ENCODE measurements around the gene PRKN.

DNA sequence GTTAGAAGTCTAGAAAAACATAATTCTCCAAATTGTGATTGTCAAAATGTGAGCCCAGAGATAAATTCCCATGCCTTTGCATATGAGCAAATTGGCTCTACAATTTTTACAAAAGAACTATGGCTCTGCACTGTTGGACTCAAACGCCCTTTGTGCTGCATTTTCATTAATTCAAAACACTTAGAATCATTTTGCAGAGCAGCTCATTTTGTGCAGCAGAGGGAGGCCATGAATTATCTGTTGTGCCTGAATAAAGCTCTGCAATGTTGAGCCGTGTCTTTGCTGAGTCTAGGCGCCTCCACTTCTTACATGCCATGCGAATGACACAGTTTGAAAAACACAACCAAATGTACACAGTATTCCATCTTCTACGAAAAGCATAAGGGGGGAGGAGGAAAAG, 230.2 kb downstream of the PRKN start:
- TF ChIP-seq CTCF (IDR thresholded peaks at IDR 0.05; ENCODE audit: low read depth, low read length) (no peak), MAX (IDR thresholded peaks at IDR 0.05; ENCODE audit: low read depth, low read length) (no peak), POLR2A (IDR thresholded peaks at IDR 0.05; ENCODE audit: extremely low read depth, insufficient read length) (no peak), MYC (IDR thresholded peaks at IDR 0.05; ENCODE audit: low read depth, low read length) (no peak)
